ENCODE data around the gene RUFY1.

Gene RUFY1

DNA sequence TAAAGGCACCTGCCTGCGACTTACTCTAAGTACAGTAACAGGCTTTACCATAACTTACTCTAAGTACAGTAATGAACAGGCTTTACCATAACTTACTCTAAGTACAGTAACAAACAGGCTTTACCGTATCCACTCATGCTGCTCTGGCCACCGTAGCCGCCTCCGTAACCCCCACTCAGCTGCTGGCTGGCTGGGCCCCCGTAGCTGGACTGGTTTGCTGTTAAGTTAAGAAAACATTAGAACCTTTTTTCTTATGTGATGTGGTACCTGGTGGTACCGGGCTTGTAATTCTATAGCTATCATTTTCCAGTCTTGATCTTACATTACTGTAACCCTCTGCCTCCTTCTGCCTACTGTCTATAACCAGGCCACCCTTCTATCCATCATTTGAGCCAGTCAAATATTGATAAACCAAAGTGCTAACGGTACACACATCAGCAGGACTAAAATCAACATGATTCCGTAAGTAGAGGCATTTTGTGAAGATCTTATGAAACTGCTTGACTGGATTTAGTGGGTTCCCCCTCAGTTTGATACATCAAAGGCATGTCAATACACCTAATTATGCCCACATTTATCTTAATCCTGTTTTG is 65.7 kb downstream of the RUFY1 start:
- in situ Hi-C loops (cut with MboI; ENCODE audit: low pct_unique_long_range_greater_than_20kb, low sequenced_read_pairs, unreplicated experiment): no loop called here
- TF ChIP-seq, protein P1, sequence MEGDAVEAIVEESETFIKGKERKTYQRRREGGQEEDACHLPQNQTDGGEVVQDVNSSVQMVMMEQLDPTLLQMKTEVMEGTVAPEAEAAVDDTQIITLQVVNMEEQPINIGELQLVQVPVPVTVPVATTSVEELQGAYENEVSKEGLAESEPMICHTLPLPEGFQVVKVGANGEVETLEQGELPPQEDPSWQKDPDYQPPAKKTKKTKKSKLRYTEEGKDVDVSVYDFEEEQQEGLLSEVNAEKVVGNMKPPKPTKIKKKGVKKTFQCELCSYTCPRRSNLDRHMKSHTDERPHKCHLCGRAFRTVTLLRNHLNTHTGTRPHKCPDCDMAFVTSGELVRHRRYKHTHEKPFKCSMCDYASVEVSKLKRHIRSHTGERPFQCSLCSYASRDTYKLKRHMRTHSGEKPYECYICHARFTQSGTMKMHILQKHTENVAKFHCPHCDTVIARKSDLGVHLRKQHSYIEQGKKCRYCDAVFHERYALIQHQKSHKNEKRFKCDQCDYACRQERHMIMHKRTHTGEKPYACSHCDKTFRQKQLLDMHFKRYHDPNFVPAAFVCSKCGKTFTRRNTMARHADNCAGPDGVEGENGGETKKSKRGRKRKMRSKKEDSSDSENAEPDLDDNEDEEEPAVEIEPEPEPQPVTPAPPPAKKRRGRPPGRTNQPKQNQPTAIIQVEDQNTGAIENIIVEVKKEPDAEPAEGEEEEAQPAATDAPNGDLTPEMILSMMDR (IDR thresholded peaks at IDR 0.05; ENCODE audit: extremely low read depth, insufficient read depth, missing control alignments): no peak
- no peak for DNase-seq (ENCODE audit: low spot score)

DNA sequence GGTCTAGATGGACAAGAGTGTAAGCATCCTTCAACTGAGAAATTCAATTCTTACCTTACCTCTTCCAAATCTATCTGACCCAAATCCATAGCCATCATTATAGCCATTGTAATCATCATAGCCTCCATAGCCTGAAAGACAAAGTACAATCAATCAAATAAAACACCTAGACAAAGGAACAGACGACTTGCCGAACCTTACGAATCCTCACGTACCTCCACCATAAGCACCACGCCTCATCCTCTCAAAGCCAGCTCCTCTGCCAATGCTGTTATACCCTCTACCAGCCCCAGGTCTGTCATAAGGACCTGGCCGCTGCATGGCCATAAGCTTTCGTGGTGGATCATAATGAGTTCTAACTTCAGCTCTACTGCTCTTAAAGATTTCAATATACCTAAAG is 67.6 kb downstream of the RUFY1 start:
- in situ Hi-C loops (cut with MboI; ENCODE audit: low pct_unique_long_range_greater_than_20kb, low sequenced_read_pairs, unreplicated experiment): no loop called here

DNA sequence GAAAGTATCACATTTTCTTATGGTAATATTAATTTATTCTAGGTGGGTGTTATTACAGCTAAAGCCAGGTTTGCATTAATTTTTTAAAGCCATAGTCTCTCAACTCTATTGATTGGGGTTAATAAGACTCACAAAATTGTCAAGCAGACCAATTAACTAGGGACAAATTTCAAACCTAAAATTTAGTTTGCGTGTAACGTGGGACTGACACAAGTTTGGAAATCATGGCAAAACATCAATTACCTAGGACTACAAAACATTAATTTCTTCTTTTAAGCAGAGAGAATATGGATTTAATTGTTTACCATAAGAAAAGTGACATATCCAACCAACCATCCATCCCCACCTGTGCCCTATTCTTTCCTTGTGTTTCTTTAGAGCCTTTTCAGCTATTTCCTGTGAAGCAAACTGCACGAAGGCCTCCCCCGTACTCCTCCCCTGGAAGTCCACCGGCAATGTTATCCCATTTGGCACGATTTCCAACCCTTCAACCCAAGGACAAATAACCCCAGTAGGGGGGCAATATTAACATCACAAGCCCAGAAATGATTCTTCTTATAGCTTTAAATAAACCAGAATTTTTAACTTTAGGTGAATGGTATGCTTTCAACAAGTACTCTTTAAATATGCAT is 68.7 kb downstream of the RUFY1 start:
- in situ Hi-C loops (cut with MboI; ENCODE audit: low pct_unique_long_range_greater_than_20kb, low sequenced_read_pairs, unreplicated experiment): no loop called here
- TF ChIP-seq, protein P1 (IDR thresholded peaks at IDR 0.05; ENCODE audit: extremely low read depth, insufficient read depth, missing control alignments): no peak

More for the DNA sequence above, 67.6 kb downstream of the RUFY1 start:
- no peak for DNase-seq (ENCODE audit: low spot score)
- TF ChIP-seq, protein P1 (IDR thresholded peaks at IDR 0.05; ENCODE audit: extremely low read depth, insufficient read depth, missing control alignments): no peak

DNA sequence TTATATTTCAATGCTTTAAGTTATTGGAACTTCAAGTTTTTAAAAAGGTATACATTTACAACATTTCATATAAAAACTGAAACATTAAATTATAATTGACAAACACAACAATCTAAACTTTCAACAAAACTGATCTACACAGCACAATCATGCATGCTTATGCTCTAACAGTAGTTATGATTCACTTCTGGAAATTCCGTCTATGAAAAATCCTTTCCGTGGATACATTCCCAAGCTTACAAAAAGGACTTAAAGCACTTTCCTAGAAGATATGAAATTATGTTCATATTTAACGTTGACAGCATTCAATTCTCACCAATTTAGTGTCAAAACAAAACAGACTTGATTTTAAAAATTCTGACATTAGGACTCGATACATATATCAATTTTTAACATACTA is 69.4 kb downstream of the RUFY1 start:
- in situ Hi-C loops (cut with MboI; ENCODE audit: low pct_unique_long_range_greater_than_20kb, low sequenced_read_pairs, unreplicated experiment): no loop called here
- TF ChIP-seq, protein P1 (IDR thresholded peaks at IDR 0.05; ENCODE audit: extremely low read depth, insufficient read depth, missing control alignments): no peak
- DNase-seq (ENCODE audit: low spot score): no peak

More for the DNA sequence above, 68.7 kb downstream of the RUFY1 start:
- no peak for DNase-seq (ENCODE audit: low spot score)

DNA sequence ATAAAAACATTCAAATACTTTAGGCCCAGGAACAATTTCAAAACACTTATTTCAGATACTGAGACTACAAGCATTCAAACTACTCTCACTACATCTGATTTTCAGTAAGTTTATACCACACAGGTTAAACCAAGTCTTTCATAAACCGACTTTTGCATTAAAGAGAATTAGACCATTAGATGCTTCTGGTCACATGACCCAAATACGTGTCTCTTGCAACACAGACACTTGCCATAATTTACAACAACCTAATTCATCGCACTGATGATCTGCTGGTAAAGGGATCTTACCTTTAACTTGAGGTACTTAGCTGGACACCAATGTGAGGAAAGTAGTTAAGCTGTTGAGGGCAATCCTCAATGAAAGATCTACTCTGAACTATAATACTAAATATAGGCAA is 69.9 kb downstream of the RUFY1 start:
- TF ChIP-seq, protein P1 (IDR thresholded peaks at IDR 0.05; ENCODE audit: extremely low read depth, insufficient read depth, missing control alignments): no peak
- in situ Hi-C loops (cut with MboI; ENCODE audit: low pct_unique_long_range_greater_than_20kb, low sequenced_read_pairs, unreplicated experiment): no loop called here
- no peak for DNase-seq (ENCODE audit: low spot score)

DNA sequence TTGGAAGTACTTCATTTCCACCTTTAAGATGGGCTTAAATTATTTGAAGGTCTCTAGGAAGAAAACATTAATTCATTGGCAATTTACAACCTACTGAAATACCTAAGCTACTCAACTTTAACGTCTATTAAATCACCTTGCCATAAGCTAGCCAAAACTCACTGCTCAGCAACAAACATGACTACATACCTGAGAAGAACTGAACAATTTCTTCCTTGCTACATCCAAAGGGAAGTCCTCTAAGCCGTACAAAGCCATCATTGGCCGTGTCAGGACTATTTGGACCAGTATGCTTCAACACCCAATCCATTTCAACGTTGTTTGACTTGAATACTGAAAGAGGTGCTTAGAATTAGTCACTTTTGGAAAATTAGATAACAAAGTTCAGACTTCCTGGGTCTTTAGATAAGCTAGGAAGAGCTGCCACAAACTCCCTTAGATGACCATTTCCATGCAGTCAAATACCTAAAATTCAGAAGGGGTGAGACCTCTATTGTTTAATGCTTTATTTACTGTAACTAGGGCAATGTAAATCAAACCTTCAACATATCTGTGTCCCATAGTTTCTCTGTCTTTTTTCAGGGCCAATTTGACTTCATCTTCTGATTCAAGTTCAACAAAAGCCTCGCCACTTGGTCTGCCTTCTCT is 70.5 kb downstream of the RUFY1 start:
- in situ Hi-C loops (cut with MboI; ENCODE audit: low pct_unique_long_range_greater_than_20kb, low sequenced_read_pairs, unreplicated experiment): no loop called here
- DNase-seq (ENCODE audit: low spot score): no peak
- TF ChIP-seq, protein P1 (IDR thresholded peaks at IDR 0.05; ENCODE audit: extremely low read depth, insufficient read depth, missing control alignments): no peak

Data from GM13977 (cell line).